Mesenteric fat pad (tissue), 1 donor: ENCODE data around the gene PLA2R1. TPM values are rescaled to one million over a fixed set of nuclear protein-coding genes. Genes with fewer than 3 reads are reported as not detected.

ENCODE experiments used
- DNase-seq: peaks from one replicate; pipeline ENCODE4 v3.0.0-alpha.2; 2020; ENCODE audit warnings: low spot score
- long read RNA-seq: library from polyadenylated mRNA; unstranded; transcript quantifications from one replicate; pipeline ENCODE4 v2.0.0, GENCODE V29; 2020
- total RNA-seq: library from RNA; stranded (reverse); fragmentation: NEBNext Ultra II Directional; extraction: Animal tissue kit (Norgen Biotek cat#: 25700); gene quantifications from one replicate; pipeline ENCODE4 v1.2.1, GENCODE V29; 2021
- donor health status: DM: yes; HTN: yes; CAD: no.

PLA2R1 gene
- total RNA-seq: 8.3 TPM
- long read RNA-seq, partial matches to known transcripts: 6 of 10 reads
- long read RNA-seq, other reads (novel, unspliced or antisense): 4 of 10 reads

DNA sequence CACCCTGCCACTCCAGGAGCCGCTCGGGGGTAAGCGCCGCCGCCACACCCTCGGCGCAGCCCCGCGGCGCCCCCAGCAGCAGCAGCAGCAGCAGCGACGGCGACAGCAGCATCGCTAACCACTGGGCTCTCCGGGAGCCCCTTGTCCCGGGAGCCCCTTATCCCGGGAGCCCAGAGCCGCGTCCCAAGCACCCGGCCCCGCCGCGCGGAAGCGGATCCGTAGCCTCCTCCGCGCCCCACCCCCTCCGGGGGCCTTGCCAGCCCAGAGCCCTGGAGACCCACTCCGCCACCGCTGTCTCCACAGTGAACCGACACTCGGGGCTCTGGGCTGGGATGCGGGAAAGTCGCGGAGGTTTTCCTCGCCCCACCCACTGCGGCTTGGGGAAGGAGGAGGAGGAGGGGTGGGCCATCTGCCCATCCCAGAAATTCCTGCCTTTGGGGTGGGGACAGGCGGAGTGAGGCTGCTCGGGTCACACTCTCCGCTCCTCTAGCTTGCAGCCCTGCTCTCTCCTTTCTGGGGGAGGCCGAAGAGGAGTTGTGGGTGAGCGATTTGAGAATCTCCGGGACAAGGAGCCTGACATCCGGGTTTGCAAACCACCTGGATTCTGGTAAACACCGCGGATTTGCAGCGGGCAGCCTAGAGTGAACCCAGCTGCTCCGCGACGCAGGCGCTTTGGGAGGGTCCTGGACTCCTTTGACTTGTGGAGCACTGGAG lies at the start of gene PLA2R1:
Gene PLA2R1 (minus strand): TSS at position 324 of the 714 bp plus-strand sequence. CDS start 212 bp downstream, at position 112.
- DNase-seq: no peak

DNA sequence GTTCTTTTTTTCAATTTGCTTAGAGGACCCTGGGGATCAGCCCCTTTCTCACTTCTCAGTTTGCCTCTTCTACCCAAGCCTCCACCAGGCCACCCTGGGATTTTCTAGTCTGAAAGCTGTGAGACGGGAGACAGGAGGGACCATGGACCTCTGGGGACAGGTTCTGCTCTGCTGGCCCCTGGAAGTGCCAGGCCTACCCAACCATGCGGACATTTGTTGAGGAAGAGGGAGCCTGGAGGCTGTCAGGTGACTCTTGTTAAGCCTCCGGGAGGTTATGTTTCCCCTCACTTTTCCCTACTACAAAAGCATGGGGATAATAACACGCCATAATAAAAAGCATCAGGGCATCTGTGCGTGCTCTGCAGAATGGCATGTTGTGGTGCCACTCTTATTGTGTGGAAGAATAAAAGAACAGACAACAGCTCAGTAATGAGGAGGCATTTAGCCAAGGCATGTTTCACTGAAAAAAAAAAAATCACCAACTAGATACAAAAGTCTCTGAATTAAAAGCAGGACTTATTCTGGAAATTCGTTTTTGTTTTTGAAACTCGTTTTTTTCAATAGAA lies 48.3 kb upstream of the PLA2R1 start:
- no peak for DNase-seq

GRCh38 chr2:160109939-160110673 lies 47.7 kb upstream of the PLA2R1 start:
- no peak for DNase-seq

GRCh38 chr2:160109243-160109642 lies 46.8 kb upstream of the PLA2R1 start:
- DNase-seq: no peak

GRCh38 chr2:160108646-160109045 lies 46.2 kb upstream of the PLA2R1 start:
- no peak for DNase-seq

DNA sequence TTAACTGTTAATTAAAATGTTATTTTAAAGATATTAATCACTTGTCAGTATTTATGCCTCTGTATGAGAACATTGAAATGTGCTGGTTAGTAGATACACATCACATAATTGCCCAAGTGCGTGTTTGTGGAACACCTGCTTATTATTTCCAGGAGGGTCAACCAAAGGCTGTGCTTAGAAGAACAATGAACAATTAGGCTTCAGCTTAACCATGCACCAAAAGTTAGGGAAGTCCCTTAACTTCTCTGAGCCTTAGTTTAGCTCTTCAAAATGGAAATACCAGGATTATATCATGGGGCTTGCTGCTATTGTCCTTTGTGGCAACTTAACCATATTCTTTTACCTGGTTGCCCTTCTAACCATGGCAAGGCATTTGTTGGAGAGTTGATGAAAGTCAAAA lies 43.0 kb upstream of the PLA2R1 start:
- DNase-seq: no peak

- DNase-seq: no peak
Measured at GRCh38 chr2:160104115-160104514, 41.7 kb upstream of the PLA2R1 start.

- no peak for DNase-seq
Measured at GRCh38 chr2:160097326-160097725, 34.9 kb upstream of the PLA2R1 start.

GRCh38 chr2:160096409-160096808 lies 34.0 kb upstream of the PLA2R1 start:
- DNase-seq: no peak

DNA sequence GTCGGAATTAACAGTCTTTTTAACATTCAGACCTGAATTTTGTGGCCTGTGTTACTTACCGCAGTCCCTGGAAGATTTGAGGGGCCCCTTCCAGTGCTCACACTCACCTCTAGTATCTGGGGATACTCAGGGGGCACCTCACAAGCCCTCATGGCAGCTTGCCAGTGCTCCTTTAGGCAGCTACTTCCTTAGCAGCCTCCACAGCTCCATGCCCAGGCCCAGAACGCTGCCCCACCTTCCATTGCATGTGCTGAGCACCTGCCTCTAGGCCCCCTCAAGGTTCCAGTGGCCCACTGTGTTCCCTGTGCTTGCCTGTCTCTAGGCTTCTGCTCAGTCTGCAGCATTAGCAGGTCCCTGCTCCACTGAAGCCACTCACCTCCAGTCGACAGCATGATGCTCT lies 30.0 kb upstream of the PLA2R1 start:
- DNase-seq: no peak

DNA sequence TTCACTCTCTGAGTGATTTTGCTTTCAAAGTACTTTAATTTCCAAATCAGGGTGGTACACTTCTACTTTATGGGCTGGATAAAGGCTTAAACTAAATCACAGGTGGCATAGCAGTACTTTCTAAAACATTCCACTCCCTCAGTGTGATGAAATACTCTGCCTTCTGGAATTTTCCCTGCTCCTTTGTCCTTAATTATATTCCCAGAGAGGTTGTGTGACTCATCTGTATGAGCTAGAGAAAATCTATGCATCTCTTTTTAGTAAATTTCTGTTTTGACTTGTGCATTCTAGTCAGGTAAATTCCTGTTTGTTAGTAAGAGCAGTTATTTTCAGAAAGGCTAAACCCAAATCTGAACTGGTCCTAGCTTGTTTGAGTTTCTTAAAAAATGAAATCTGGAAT lies 29.0 kb upstream of the PLA2R1 start:
- DNase-seq: no peak

DNA sequence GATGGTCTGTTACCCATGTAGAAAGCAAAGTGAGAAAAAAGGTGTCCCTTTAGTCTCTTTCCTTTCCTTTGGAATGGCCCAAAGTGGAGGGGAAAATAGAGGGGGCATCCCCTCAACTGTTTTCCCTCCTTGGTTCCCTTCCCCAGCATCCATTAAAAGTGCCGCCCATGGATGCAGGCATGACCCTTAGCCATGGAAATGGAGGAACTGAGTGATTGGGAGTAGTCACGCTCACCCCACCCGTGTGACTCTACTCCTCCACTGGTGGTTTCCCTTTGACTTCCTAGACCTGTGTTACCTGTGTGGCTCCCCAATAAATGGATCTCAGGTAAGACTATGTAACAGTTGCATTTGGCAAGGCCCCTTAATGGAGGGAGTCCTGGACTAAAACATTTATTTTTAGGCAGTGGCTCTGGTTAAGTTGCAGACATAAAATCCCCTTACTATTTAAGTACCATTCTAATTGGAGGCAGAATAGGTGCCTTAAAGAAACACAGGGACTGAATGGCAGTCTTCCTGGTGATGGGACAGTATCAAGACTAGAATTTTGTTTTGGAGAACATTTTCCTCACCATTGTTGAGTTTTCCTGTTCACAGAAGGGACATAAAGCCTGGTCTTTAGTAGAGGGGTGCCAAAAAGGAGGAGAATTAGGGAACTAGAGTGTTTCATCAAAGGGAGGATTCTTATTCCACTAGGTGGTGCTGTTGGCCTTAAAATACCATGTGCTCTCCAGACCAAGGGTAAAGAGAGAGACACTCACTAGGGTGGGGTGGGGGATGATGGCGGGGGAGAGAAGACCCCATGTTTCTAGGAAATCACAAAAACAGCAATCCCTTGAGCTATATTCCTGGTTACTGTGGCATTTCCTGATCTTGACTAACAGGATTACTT lies 25.7 kb upstream of the PLA2R1 start:
- DNase-seq: no peak

DNA sequence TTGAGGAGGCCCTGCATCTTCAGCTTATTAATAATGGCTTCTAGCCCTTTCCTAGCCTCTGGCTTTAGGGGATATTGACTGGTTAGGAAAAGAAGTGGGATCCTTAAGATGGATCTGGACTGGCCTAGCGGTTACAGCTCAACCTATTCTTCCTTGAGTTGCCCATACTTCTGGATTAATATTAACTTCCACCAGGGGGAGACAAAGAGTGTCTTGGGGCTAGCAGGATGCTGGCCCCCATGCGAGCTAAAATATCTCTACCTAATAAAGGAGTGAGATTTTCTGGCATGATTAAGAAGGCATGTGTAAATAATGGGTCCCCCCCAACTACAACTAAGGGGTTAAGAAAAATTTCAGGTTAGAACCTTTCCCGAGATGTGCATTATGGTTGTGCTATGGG lies 23.2 kb upstream of the PLA2R1 start:
- DNase-seq: no peak

- DNase-seq: no peak
Measured at GRCh38 chr2:160077912-160078810, 15.7 kb upstream of the PLA2R1 start.

GRCh38 chr2:160076914-160077313 lies 14.5 kb upstream of the PLA2R1 start:
- no peak for DNase-seq

DNA sequence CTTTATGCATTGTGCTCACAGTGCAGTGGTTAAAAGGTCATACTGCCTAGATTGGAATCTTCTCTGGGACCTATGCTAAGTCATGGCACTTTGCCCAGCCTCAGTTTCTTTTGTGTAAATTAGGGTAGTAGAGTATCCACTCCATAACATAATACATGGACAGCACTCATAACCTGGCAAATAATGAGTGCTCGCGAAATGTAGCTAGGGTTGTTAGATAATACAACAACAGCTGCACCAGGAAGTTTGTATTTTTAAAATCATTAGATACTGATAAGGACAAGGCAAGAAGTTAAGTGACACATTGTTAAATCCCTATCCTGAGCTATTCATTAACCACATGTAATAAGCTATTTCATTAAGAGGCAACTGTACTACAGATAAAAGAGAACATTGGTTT lies 13.8 kb upstream of the PLA2R1 start:
- DNase-seq: no peak

DNA sequence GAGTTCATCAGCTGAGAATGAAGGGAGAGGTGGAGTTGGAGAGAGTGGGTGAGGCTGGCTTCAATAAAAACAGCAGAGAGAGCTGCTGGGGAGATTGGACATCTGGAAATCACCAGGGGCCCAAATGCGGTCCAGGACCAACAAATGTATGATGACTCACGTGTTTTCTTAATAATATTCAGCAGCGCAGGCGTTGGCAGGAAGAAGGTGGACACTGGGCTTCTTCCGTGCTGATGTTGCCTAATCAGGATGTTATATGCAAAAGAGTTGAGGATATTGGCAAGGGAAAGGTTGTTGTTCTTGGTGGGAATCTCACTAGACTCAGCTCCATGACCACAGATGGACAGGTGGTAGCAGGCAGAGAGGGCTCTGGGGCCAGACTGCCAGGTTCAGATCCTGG lies 12.8 kb upstream of the PLA2R1 start:
- DNase-seq: no peak

DNA sequence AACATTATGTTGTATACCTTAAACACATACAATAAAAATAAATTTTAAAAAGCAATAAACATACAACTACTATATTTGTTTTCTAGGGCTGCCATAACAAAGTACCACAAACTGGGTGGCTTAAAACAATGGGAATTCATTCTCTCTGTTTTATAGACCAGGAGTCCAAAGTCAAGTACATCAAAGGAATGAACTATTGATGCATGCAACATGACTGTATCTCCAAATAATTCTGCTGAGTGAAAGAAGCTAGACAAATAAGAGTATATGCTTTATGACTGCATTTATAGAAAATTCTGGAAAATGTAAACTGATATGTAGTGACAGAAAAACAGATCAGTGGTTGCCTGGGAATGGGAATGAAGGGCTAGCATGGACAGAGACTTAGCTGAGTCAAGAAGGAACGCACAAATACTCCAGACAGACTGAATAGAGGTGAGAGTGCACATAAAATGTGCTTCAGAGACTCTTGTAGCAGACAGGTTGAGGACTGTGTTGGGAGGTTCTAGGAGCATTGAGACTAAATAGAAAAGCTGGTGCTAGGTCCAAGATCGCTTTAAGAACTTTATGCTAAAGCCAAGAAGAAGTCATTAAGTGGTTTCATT lies 11.0 kb upstream of the PLA2R1 start:
- no peak for DNase-seq

DNA sequence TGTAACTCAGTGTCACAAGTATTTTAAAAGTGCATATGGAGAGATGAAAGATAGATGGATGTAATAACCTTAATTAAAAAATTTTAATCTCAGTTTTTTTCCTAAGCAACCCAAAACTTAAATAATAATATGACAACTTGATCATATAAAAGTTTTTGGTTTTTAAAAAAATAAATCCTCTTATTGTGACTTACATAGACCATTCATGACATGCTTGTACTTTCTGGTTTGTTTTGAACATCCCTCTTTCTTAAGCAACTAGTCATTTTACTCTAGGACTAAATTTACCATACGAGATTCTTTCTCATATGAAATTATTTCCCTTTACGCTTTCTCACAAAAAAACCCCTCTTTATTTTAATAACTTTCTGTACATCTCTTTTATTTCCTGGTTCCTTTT lies 6.5 kb upstream of the PLA2R1 start:
- no peak for DNase-seq

DNA sequence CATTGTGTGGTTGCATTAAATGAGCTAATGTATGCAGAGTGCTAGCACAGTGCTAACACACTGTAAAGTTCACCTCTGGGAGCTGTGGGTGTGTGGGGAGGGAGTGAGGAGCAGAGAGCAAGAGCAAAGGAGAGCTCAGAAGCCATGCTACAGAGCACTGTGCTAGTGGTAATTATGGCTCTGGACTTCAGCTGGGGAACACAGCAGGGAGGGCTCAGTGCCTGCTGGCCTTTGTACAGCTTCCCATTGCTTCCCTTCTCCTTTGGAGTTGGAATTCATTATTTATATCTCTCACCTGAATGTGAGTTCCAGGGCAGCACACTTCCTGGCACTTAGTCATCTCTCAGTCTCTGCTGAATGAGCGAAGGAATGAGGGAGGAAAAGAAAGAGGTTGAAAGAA lies 2.5 kb upstream of the PLA2R1 start:
- no peak for DNase-seq
